Amygdala (tissue), 56 donors: ENCODE results near the gene EN2.
"Not testable (repeated sequence)": the region's sequence is repeated elsewhere in the genome, so short reads cannot be mapped to it uniquely, and the experiment has no call there.

Source experiments
- DNase-seq, 56 donors: peaks; one replicate each; lab custom pipeline; 2025; lab: John Stamatoyannopoulos, UW

The EN2 gene

DNA sequence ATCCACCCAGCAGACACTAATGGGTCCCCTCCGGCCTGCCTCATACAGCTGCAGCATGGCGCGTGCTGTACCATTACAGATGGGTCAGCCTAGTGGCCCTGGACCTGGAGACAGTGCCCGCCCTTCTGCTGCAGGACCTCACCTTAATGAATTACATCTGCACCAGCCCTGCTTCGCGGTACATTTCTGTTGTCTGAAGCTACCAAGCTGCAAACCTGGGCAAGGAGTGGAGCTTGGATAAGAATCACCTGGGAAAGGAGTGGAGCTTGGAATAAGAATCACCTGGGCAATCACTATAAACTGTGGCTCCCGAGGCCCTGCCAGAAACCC lies 33.0 kb upstream of the EN2 start:
- DNase-seq: no peak

DNA sequence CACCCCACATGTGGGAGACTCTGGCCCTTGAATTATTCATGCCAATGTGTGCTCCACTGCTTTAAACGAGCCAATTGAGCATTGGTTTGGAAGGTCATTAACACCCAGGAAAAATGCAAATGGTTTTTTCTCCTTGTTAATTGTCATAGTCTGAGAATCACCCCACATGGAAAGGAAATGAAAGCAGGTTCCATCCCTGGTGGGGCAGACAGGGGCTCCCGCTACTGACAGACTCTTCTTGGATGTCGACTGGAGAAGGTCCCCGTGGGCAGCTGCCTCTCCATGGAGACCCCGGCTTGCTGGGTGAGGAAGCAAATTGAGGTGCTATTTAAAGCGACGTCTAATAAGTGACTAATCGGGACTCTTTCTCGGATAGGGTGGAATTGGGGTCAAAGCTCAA lies 32.0 kb upstream of the EN2 start:
- no peak for DNase-seq

DNA sequence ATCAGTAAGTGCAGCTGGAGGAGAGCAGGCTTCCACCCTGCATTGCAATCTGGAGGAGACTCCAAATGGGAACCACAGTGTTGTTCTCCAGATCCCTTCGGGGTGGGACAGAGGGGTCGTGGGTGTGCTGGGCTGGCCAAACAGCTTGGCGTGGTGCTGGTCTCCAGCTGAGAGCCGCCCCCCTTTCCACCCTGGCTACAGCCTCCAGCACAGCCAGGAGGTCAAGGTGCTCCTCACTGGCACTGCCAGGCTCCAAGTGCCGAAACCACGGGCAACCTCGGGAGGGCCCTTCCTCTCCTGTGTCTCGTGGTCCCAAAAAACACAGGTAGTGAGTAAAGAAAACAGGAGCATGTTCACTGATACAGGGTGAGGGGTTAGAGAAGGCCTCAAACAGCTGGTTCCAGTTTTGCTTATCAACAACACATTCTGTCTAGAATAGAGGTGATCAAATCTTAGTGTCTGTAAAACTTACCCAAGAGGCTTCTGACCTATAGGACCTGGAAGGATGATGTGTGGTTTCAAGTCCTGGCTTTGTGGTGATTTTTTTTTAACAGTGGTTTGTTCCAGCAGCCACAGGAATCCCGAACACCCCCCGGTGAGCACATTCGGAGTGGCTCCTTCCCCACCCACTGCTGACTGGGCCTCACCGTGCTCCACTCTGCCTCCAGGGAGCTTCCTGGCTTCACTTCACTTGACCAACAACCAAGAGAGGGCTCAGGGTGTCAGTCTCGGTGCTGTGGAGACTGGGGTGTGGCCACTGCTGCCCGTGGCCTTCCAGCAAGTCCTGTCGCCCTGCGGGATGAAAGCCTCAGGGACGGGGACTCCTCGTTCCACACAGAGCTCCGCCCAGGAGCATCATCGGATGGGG lies 31.2 kb upstream of the EN2 start:
- no peak for DNase-seq

DNA sequence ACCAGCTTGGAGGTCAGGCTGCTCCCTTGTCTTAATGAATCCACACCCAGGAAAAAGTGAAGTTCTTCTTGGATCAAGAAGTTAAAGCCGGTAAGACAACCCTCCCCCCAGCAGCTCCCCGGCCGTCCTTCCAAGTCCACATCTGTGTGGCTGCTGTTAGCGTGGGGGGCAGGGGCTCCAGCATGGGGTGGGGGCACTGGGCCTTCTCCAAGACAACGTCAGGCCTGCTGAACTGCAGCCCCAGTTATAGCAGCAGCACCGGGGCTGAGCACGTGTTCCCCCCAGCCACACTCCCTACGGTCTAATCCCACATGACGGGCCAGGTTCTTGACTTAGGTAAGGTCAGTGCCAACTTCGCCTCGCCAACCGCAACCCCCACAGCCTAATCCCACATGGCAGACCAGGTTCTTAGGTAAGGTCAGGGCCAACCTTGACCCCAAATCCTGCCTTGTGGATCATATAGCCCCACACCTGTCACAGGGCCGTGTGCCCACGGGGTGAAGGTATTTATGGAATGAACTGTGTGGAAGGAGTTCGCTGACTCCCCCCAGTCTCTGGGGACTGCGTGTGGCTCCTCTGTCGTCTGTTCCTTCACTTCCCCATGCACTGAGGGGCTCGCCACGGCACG lies 30.4 kb upstream of the EN2 start:
- DNase-seq: no peak

DNA sequence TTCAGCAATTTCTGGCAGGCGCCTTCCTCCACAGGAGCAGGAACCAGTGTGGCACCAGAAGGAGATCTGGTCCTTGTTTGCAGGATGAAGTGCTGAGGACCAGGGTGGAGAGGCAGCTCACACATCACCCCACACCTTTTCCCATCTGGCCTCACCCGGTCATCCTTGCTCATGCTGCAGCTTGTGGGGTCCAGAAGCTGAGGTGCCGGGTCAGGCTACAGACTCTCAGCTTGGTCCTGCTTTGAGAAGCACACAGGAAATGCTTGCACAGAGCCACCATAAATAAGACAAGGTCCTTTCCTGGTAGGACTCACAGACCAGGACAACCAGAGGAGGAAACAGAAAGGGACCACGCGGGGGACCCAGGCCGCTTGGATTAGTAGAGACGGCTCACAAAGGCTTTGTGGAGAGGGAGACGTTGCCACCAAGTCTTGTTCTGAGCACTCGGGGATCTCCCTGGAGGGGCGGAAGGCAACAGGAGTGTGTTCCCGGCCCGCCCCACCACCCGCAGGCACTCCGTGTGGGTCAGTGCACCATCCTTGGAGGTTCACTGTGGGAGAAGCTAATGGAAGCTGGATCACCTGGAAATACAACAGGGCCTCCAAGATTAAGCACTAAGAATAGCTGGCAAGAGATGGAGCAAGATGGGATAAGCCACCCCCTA lies 29.6 kb upstream of the EN2 start:
- DNase-seq: no peak

DNA sequence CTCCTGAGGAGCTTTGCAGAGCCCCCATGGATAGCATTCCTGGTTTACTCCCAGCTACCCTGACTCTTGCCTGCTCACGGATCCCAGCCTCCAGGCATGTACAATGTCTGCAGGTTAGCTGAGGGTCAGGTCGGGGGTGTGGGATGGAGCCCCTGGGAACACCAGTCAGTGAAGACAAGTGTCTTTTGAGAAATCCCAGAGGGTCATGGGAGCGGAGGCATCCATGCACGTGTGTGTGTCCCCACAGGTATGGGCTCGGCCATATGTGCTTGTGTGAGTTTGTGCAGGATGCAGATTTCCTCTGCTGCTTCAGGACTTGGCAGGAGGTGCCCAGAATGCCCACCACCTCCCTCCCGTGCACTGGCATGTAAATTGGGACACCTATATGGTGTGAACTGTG lies 28.3 kb upstream of the EN2 start:
- DNase-seq: no peak

DNA sequence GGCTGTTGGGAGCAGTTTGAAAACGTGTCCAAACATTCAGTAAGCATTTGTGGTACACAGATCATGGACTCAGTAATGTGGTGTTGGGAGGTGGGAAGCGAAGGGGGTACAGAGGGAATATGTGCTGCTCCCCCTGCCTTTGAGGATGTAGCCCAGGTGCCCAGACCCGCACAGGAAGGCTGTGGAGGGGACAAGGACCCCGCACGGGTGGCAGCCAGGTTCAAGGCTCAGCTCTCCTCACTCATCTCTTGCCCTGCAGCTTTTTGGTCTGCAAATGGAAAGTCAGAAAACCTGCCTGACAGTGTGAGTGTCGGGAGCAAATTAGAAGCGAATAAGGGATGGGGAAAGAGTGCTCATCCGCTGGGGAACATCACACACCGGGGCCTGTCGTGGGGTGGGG lies 27.3 kb upstream of the EN2 start:
- no peak for DNase-seq

DNA sequence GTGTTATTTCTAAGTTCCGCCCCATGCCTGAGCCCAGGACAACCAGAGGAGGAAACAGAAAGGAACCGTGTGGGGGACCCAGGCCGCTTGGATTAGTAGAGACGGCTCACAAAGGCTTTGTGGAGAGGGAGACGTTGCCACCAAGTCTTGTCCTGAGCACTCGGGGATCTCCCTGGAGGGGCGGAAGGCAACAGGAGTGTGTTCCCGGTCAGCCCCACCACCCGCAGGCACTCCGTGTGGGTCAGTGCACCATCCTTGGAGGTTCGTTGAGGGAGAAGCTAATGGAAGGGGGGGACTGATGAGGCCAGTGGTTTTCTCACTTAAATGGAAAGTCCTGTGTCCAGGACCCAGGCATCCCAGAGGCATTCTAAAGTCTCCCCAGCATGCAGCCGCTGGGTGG lies 26.7 kb upstream of the EN2 start:
- DNase-seq: no peak

DNA sequence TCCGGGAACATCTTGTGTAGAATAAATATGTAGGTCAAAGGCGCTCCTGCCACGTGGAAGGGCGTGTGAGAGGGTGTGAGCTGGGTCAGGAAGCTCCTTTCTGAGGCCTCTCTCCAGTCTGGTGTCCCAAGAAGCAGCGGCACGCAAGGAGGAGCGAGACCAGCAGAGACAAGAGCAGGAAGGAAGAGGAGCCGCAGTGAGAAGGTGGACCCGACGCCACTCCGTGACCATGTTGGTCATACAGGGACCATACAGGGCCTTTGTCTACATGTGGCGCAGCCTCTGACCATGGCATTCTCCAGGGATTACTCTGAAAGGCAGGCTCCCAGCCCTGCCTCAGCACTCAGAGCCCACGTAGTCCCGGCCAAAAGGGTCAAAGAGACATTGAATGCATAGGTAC lies 26.2 kb upstream of the EN2 start:
- DNase-seq: no peak

DNA sequence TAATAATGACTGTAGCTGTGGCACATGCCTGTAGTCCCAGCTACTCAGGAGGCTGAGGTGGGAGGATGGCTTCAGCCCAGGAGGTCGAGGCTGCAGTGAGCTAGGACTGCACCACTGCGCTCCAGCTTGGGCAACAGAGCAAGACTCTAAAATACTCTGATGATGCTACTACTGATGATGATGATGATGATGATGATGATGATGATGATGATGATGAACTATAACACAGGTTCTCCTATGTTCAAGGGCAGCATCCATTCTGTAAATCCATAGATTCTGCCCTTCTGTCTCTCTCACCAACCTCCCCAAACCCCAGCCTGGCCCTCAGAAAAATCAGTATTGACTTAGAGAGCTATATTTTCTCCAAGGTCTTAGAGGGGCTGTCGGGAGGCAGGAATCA lies 22.8 kb upstream of the EN2 start:
- DNase-seq: no peak

DNA sequence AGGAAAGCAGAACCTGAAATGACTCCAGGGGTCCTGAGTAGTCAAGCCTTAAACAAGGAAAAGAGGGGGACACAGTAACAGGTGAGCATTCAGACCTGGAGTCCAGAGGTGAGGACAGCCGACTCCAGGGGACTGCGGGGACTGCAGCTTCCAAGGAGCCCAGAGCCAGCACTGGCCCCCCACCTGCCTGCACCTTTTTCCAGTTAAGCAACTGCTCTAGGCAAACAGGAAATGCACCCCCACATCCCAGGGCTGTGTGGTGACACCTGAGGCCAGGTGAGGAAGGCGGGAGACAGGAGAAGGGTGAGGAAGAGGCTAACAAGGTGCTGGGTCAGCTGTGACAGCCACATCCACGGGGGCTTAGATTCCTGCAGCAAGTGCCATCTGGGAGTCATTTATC lies 20.1 kb upstream of the EN2 start:
- no peak for DNase-seq

DNA sequence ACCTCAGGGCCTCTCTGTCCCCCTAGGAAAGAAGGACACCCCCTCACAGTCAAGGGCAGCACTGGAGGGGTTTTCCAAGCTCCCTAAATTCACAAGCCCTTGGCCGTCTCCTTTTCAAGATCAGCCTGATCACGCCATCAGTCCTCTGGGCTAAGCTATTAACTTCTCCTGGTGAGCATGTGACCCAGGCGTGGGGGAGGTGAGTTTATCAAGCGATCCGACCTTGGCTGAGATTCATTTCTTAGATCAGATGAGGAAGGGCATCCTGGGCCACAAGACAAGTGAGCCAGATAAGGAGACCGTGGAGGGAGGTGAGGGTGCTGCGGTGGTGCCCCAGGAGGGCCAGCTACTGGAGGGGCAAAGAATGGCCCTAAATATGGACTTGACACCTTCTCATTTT lies 19.2 kb upstream of the EN2 start:
- no peak for DNase-seq

DNA sequence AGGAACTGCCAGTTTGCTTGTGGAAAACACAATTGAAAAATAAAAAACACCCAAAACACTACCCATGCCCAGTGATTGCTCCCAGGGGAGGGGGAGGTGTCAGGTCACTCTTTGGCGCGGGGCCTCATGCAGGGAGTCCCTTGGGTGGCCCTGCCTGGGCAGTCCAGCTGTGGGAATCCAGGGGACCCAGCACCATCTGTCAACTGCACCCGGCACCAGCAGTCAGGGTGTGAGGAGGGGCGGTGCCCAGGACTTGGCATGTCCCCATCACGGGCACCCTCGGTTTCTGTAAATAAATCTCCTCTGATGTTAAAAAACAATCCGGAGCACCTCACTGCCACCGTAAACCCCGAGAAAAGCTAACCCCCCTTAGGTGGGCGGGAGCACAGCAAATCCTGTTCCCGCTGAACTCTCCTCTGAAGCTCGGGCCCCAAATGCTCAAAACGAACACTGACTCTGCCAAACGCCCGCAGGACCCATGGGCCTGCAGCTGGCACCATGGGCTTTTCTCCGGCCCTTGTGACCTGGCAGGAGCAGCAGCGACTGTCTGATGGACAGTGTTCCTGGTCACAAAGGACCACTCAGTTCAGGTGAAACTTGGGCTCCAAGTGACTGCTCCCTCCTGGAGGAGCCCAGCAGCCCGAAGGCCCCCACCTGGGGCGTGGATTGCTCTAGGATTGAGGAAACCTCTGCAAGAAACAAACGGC lies 18.5 kb upstream of the EN2 start:
- DNase-seq: no peak

DNA sequence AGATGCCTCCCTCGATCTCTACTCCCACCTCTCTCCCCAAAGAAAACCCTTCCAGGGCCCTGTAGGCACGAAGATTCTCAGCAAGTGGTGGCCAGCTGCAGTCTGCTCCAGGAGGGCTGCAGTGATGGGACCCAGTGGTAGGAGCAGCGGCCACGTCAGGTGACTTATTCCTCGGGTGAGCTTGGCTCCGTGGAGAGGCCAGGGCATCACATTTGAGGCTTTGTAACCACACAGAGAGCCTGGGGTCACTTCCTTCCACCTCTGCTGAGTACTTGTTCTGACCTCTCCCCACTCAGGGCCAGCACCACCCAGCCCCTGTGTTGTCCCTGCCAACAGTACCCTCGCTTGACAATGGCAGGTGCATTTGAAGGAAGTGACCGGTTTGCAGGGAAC lies 17.9 kb upstream of the EN2 start:
- DNase-seq: no peak

DNA sequence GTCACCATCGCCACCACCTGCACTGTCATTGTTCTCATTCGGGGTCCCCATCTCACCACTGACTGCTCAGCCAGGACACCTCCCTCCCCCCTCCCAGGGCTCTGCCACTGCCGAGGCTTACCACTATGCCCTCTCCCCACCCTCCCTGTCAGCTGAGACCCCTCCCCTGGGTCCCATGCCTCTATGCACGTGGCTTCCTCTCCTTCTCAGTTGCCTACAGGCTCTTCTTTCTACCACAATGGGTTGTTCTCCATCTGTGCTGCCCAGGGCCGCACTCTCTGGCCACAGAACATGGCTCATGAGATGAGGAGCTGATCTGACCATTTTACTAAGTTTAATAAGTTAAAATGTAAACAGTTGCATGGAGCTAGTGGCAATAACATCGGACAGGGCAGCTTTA lies 16.1 kb upstream of the EN2 start:
- no peak for DNase-seq

DNA sequence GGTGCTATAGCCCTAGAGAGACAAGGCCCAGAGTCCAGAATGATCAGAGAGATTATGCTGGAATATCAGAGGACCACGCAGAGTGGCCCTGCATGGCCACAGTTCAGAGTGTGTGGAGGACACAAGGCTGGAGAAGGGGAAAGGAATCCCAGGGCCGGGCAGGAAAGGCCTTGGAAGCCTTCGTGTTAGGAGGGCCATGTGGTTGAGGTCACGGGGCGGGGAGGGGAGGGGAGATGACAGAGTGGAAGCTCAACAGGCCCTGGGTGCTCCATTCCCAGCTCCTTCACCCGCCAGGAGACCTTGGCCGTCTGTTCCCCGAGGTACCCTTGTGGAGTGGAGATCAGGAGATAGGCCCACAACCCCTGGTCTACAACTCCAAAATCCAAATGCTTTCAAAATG lies 13.2 kb upstream of the EN2 start:
- no peak for DNase-seq

DNA sequence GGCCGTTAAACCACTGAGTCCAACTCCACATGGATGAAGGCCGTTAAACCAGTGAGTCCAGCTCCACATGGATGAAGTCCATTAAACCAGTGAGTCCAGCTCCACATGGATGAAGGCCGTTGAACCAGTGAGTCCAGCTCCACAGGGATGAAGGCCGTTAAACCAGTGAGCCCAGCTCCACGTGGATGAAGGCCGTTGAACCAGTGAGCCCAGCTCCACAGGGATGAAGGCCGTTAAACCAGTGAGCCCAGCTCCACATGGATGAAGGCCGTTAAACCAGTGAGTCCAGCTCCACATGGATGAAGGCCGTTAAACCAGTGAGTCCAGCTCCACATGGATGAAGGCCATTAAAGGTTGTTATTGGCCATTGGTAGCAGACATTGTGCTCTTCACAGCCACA lies 12.3 kb upstream of the EN2 start:
- DNase-seq: not testable (repeated sequence)

DNA sequence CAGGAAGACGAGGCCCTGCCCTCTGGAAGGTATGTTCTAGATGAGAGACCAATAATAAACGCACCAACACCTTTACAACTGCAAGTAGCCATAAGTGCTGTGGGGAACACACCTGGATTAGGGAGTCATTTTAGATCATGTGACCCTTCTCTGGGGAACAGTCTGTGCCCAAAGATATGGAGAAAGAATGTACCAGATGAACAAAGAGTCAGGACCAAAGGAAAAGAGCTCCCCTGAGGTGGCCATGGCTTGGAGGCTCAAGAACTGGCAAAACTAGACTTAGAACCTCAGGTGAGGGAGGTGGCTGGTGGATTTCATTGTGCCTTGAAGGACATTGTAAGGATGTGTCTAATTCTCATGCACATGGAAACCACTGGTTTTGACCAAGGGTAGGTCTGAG lies 10.3 kb upstream of the EN2 start:
- DNase-seq: no peak

DNA sequence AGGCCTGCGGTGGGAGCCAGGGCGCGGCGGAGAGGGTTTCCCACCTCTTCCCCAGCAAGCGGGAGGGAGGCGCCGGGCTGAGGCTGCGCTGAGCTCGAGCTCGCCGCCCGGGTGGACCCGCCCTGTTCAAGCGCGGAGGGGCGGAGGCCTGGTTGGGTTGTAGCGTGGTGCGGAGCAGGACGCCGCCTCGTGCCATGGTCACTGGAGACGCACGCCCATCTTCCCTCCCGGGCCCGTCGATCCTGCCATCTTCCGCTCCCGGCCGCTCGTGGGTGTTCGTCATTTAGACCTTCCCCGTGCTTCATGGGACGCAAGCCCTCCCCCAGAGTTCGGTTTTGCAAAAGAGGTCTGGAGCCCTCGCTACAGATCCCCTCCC lies 9.3 kb upstream of the EN2 start:
- DNase-seq: no peak

DNA sequence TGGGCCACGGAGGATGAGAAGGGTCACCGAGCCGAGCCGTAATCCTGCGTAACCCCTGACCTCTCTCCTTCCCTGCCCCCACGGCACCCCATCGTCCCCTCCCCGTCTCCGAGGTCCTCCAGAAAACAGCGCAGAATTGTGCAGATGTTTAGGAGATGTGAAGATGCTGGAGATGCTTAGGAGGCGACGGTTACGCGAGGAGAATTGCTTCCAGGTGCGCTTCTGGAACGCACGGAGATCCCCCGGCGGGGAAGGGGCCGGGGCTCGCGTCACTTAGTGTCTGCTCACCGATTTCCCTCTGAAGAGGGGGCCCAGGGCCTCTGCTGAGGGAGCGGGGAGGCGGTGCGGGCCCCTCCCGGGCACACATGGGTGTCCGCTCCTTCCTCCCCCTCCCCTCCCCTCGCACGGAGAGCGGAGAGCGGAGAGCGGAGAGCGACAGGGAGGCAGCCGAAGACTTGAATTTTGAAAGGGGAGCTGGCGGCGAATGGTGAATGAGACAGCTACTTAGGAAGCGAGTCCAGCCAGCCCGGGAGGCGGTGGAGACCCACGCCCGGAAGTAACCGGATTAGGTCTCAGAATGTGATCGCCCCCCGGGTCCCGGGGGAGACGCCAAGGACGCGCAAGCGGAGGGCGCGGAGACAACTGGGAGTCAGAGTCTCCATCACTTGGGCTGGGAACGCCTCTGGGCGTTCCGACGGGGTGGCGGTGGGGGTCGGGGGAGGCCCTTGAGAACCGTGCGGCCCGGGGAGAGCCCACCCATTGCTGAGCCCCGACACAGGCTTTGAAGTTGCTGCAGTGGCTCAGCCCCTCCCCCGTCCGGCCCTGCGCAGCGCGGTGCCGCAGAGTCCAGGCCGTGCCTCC lies 8.7 kb upstream of the EN2 start:
- no peak for DNase-seq
